ENCODE data around the gene MACROD2.
"Not testable (repeated sequence)": the region's sequence is repeated elsewhere in the genome, so short reads cannot be mapped to it uniquely, and the experiment has no call there.

The MACROD2 gene

DNA sequence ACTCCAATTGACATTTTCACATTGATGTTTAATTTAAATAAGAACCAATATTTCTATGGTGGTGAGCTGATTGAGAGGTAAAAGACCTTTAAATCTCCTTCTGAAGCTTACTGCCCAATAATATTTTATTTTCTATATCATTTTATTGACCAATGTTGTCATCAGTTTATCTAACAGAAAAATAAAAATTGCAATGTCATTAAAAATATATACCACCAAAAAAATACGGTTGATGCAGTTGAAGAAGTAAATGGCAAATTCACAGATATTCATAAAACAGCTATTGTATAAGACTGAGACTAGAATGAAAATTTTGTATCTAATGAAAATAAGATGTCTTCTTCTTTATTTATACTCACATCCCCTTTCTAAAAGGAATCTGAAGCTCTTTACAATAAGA is 1375.1 kb downstream of the MACROD2 start:
- DNase-seq (ENCODE audit: low read depth) = no peak

DNA sequence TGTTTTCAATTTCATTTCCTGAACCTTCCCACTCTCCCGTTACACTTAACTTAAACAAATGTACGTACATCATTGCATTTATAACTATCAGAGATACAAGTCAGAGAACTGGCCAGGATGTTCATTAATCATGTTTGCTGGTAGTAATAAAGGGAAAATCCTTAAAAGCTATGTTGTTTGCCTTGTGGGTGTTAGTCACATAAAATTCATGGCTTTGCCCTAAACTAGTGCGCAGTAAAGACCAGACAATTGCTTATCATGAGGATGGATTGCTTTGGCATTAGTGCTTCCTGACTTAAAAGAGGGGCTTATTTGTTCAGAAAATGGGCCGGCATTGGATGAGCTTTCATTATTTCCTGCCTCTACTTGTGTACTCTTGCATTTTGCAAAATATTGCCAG is 1379.4 kb downstream of the MACROD2 start:
- no peak for DNase-seq (ENCODE audit: low read depth)

DNA sequence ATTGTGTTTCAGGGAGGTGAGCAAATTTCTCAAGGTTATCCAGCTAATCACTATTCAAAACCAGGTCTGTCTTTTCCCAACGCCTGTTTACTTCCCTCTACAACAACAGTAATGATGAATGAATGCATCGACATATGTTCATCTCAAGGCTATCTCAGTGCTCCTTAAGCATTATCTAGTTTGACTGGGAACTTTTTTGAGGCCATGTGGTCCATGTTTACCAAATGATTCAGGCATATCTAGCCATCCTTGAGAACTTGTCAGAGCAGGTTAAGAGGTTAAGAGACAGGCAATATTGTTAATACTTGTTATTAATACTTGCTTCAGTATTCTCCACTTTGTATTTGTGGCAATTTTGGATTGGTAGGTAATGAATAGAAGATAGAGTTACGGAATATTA is 1380.5 kb downstream of the MACROD2 start:
- DNase-seq (ENCODE audit: low read depth) = no peak

DNA sequence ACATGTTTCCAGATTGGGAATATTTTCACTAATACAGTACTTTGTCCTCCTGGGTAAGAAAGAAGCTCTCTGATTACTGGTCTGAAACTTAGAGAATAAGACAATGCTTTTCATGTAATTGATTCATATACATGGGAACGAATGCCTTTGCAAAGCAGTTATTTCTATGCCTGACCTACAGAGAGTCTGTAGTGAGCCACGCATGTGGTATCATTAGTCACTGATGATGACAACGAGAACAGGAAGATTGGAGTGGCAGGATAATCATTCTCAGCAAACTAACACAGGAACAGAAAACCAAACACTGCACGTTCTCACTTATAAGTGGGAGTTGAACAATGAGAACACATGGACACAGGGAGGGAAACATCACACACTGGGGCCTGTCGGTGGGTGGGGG is 1382.3 kb downstream of the MACROD2 start:
- DNase-seq (ENCODE audit: low read depth) = not testable (repeated sequence)

DNA sequence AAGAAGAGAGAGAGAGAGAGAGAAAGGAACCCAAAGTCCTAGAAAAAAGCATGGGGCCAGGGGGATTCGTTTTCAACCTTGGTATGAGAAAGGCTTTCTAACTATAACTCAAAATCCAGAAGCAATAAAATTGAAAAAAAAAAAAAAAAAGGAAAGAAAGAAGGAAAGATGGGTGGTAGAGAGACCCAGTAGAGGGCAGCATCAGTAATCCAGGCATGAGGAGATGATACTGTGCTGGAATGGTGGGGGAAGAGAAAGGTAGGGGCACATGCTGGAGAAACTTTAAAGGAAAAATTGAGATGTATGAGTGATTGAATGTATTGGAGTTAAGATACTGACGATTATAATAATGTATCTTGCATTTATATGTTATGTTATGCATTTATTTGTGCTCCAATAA is 1382.8 kb downstream of the MACROD2 start:
- no peak for DNase-seq (ENCODE audit: low read depth)

DNA sequence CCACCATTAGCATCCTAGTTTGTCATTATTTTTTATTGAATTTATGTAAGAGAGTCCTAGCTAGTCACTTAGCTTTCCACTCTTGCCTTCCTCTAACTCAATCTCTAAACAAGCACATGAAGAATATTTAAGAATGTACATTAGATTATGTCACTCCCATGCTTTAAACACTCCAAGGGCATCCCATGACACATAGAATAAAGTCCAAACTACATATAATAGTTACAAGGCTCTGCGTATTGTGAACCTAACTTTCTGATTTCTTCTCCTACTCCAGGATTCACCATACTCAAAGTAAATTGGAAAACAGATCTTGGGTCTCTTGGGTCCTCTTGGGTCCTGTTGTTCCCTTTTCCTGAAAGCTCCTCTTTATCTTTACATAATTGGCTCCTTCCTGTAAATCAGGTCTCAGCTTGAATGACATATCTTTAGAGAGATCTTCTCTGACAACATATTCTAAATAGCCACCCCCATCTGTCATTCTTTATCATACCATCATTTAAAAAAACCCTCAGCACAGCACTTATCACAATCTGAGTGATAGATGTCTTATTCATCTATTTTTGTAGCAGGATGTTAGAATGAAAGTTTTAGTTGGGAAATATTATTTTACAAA is 1384.5 kb downstream of the MACROD2 start:
- no peak for DNase-seq (ENCODE audit: low read depth)

DNA sequence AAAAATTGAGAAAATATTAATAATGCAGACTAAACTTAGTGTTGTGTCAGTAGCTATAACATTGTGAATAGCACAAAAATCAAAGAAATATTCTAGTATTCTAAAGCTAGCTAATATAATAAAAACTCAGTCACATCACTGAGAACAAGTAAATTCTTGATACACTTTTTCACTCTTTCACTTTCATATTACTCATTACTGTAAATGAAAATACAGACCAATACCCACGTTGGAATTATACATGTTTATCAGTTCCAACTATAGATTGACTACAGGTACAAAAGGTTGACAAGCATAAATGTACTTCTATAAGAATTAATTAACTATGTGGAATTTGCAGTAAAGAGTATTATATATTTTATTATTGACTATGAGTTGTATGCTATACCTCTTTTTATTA is 1385.5 kb downstream of the MACROD2 start:
- no peak for DNase-seq (ENCODE audit: low read depth)

DNA sequence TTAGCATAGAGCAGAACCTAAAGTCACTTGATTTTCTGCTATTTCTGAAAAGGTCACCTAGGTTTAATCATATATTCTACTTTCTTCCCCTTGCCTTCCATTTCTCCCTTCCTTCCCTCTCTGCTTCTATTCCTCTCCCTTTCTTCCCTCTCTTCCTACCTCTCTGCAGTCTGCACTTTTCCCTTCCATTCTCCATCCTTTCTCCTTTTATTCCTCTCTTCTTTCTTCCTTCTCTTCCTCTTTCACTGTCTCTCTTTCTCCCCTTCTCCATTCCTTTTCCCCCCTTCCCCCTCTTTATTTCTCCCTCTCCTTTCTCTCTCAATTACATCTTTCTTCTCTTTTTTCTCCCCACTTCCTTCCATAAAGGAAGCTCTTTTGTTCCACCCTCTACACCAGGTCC is 1391.9 kb downstream of the MACROD2 start:
- DNase-seq (ENCODE audit: low read depth) = no peak

DNA sequence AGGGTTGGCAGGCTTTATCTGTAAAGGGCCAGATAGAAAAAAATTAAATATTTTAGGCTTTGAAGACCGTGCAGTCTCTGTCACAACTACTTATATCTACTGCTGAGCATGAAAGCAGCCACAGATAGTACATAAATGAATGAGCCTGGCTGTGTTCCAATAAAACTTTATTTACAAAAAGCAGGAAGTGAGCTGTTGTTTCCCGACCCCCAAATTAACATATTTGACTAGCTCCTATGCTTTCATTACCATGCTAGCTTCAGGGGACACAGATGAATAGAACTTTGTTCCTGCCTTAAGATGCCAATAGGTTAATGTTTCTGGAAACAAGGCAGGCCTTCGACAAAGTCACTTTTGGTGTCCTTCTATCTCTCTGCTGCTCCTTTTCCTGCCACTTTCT is 1400.1 kb downstream of the MACROD2 start:
- no peak for DNase-seq (ENCODE audit: low read depth)

DNA sequence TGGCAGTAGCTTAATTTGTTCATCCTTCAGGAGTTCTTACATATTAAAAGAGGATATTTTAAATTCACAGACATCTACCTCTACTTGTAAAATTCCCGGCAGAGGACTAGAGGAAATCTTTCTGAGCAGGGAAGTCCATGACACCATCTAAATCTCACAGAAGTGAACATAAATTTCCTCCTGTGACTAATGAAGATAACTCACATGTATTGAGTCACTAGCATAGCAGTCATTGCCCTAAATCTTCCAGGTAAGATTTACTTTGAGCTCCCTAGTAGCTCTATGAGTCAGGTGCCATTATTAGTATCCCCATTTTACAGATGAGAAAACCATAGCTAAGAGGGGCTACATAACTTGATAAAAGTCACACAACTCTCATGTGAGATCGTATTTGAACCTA is 1400.7 kb downstream of the MACROD2 start:
- DNase-seq (ENCODE audit: low read depth) = no peak

DNA sequence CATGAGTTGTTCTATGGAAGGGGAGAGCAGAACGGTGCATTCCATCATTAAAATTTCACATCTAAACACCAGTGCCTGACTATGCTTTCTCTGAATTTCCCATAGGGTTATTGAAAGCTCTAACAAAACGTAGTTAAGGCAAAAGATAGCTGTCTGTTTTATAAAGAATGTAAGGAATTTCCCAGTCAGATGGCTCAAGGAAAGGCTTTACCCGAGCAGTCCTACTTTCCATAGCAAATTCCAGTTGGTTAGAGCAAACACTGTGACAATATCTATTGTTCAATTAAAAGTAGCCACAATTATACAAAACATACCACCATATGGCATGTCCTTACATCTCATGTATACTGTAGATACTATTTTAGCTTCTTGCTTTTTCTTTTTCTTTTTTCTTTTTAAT is 1401.6 kb downstream of the MACROD2 start:
- DNase-seq (ENCODE audit: low read depth) = no peak

DNA sequence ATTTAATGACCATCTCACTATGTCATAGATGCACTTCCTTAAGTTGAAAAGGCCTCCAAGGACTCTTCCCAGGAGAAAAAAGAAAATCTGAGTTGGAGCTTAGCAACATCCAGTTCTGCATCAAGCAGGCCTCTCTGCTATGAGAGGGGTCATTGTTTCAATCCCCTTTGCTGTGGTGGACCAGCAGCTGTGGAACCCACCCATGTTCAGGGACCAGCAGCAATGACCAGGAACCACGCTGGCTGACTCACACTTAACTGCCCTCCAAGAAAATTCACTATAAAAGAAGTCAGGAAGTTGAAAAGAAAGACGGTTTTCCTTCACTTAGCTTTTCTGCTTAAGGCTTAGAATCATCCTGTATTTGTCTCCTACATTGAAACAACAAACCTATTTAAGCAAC is 1404.5 kb downstream of the MACROD2 start:
- DNase-seq (ENCODE audit: low read depth) = no peak

DNA sequence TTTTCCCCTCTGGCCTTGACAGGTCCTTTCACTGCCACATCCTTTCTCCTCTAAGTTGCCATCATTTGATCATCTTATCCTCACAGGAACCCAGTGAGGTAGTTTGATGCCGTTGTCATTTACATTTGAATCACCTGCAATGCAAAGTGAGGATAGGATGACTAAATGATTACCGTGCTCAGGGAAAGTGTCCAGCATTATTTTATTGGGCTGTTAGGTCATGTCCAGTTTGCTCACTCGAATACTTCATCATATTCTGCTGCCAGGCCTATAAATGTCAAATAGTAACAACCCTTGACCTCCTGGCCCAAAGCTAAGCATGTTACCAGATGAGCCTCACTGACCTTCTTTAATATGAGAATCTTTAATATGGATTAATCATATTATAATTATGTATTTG is 1410.8 kb downstream of the MACROD2 start:
- no peak for DNase-seq (ENCODE audit: low read depth)

DNA sequence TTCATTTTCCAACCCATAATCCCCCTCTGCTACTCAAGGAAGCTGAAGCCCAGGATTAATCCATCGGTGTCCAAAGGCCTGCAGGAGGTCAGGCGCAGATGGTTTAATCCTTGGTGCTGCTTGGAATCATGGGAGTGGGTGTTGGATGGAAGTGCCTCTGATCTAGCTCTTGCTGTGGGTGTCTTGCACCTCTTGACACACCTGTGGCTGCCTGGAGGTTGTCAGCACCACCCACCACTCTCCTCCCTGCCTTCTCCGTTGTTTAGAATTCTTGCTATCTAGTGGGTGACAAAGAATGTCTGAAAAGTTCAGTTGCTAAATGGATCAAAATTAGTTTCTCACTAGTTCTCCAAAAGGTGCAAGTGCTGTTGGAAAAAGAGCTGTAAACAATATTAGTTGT is 1416.5 kb downstream of the MACROD2 start:
- DNase-seq (ENCODE audit: low read depth) = no peak

DNA sequence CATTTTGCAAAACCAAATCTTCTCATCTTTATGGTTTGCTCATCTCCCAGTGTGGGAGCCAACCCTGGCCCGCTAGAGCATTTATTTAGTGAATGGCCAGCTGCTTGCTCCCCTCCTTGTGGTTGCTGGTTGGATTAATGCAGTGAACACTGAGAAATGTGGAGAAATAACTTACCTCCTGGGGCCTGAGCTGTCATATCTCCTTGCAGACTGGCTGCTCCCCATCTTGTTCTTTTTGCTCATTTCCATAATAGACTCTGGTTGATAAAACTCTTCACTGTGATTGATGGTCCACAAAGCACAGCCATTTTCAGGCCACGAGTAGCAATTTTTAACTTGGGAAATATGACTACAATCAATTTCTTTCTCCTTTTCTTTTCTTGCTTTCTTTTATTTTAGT is 1420.6 kb downstream of the MACROD2 start:
- no peak for DNase-seq (ENCODE audit: low read depth)

DNA sequence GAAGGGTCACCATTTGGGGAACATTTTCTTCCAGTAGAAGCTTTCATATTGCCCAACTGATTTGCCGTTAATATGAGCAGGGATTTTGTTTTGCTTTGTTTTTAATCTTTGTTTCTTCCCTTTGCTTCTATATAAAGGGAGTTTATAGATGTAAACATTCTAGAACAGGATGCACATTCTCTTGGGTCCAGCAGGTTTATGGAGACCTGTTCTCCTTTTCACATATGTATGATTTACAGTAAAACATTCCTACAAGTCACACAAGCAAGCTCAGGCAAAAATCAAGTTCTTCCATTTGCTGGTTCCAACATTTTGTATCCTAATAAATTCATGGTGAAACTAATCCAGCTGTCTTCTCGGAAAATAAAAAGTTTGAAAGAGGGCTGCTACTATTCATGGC is 1424.5 kb downstream of the MACROD2 start:
- DNase-seq (ENCODE audit: low read depth) = no peak

DNA sequence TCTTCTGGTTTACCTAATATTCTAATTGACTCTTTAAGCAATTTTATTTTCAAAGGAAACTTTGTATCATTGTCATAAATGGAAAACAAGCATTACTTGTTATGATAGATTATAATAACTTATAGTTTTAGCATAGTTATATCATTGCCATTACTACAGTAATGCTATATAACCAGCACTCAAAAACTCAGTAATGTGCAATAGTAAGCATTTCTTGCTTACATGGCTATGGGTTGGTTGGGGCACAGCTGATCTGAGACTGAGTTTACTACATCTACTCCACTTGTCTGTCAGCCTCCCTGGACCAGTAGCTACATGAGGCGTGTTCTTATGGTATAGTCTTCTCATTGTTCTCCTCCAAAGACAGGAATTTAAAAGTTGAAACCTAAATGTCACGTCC is 1427.7 kb downstream of the MACROD2 start:
- DNase-seq (ENCODE audit: low read depth) = no peak

DNA sequence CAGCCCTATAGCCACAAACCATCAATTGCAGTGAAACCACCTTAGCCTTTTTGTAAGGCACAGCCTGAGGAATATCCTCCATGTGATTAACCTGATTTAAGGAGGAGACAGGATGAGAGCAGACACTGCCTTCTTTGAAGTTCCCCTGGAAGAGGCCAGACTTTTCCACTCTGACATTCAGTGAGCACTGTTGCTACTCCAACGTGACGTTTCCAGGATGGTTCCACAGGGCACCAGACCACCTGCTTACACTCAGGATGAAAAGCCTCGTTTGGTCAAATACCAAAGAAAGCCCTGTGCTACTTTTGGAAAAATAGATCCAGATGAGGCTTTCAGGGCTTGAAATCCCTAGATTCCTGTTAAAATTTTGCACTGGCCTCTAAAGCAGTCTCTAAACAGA is 1444.2 kb downstream of the MACROD2 start:
- DNase-seq (ENCODE audit: low read depth) = no peak

DNA sequence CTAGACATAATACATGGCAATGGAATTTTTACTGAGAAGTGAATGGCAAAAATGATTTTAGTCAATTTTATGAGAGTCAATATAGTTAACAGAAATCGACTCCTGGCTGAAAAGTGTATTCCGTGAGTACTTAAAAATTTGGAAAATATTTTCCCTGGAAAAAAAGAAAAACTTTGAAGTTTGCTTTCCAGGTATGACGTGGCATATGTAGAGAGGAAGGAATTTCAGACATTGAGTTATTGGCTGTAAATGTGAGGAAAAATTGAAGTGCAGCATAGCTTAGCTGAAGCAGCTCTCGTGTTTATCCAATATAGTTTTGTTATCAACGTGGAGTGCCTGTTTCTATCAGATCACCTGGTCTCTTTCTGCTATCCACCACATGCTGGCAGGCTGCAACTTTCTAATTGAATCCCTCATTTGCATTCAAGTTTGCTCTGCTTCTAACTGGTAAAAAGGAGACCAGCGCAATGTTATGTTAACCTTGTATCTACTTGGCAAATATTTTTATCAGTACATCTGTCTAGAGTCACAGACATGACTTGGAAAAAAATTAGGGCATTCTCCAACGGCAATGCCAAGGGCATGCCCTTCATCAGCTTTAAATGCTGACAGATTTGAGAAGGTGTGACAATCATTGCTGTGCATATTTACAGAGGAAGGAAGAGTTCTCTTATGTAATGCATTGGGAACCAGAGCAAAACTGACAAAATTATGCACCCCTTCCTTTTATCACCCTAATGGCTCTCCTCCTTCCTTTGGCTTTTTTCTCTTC is 1444.9 kb downstream of the MACROD2 start:
- no peak for DNase-seq (ENCODE audit: low read depth)

DNA sequence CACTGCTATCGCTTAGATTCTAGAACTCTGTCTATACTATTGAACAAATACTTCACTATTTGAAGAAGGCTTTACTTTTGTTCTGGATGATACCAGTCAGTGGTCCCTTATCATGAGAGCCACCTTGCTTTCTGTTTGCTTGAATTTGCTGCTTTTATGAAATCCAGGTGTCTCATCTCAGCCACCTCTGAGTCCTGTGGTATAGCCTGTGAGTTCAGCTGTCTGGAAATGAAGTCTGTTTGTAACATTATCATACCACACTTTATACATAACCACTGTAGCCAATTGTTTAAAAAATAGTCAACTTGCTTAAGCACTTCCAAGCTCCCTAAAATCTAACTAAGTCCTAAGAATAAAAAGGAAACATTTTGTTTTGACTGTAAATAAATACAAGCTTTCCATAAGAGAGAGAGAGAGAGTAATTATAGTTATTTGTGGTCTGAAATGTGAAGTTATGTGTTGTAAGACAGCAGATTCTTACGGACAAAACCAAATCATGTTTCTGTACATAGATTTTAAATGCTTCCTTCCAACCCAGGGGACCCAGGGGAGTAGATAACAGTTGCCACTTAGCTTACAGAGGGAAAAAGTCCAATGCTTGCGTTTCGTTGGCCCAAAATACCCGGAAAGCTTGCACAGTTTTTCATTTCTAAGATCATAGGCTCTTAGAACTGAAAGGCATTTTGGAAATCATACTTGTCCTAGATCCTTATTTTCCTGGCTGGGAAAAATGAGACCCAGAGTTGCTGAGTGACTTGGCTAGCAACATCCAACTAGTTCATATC is 1449.9 kb downstream of the MACROD2 start:
- no peak for DNase-seq (ENCODE audit: low read depth)

DNA sequence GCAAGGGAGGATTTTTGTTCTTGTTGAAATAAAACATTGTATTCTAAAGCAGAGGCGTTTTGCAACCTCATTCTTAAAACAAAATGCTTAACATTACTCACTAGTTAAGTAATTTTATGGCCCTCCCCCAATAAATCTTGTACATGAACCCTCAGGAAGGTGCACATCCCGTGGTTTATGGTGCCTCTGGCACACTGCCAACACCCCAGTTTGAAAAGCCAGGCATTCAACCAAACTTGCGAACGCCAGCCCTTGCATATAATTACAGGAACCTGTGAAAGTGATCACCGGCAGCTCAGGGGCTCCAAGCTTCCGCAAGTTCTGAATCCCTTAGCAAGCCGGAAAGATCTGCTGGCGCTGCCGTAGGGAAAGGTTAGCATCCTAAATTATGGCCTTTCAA is 1451.1 kb downstream of the MACROD2 start:
- DNase-seq (ENCODE audit: low read depth) = no peak

DNA sequence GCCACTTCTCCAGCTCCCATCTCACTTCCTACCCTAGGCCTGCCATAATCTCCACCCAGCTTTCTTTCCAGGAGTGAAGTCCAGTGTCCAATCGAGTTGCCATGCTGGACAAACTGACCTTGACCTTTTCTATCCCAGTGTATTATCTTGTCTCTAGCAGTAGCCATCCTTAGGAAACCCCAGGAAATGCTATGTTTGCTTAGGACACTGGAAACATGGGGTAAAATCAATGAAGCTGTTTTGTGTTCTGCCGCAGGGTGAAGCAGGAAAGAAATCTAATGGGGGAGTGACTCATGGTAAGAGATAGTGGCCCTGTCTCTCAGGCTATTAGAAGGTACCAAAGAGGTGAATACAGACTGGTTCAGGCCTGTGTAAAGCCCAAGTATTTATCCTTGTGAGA is 1452.2 kb downstream of the MACROD2 start:
- no peak for DNase-seq (ENCODE audit: low read depth)

DNA sequence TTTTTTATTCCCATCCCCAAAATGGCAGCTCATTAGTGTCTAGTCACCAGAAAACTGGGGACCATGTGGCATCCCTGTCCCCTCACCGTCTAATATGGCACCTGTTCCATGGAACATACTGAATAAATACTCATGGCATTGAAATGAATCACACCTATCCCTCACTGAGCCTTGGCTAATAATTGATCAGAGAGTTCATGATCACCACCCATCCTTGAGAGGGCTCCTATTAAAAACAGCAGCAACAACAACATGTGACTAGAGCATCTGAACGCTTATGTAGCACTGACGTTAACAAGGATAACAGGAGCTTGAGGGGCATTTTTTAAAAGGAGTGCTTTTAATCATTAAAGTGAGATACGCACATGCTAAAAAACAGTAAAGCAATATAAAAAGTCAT is 1453.7 kb downstream of the MACROD2 start:
- no peak for DNase-seq (ENCODE audit: low read depth)

Data from stromal cell of bone marrow (primary cell).